GM12892 (cell line): Measurements from ENCODE around the gene ATP2B2.

Source experiments
- POLR2A ChIP-seq: IDR thresholded peaks from 2 replicates; pipeline ENCODE4 v1.6.1; 2011; ENCODE audit warnings: low read depth, low read length, control low read depth
- POLR2AphosphoS5 ChIP-seq: IDR thresholded peaks from 2 replicates; pipeline ENCODE4 v1.6.1; 2011; ENCODE audit warnings: low read depth, low read length, control low read depth

- TF ChIP-seq POLR2AphosphoS5: no peak
- no peak for TF ChIP-seq POLR2A
Observed at GRCh38 chr3:10319251-10319650, 186.1 kb downstream of the ATP2B2 start.
